Left ventricle myocardium inferior (tissue), 1 donor: Measurements from ENCODE around the gene SEPTIN1. TPM values are rescaled to one million over a fixed set of nuclear protein-coding genes. Genes with fewer than 3 reads are reported as not detected.
A peak's percentile ranks its signal among the peaks of the same experiment; 100 is the strongest.

ENCODE experiments used
- DNase-seq: peaks from one replicate; pipeline ENCODE4 v3.0.0-alpha.2; 2020
- H3K27ac ChIP-seq: fragments of 200-600 bp; replicated peaks from 2 replicates; pipeline ENCODE4 v1.8.0; 2021
- H3K27me3 ChIP-seq: fragments of 200-600 bp; 2 replicates; pipeline ENCODE4 v1.8.0; 2021; ENCODE audit warnings: low read depth
- H3K36me3 ChIP-seq: fragments of 200-600 bp; 2 replicates; pipeline ENCODE4 v1.8.0; 2021
- H3K4me1 ChIP-seq: fragments of 200-600 bp; 2 replicates; pipeline ENCODE4 v1.8.0; 2021
- H3K4me3 ChIP-seq: fragments of 200-600 bp; 2 replicates; pipeline ENCODE4 v1.8.0; 2021; ENCODE audit warnings: mild to moderate bottlenecking, moderate library complexity
- H3K9me3 ChIP-seq: fragments of 200-600 bp; replicated peaks from 2 replicates; pipeline ENCODE4 v1.8.0; 2021
- CTCF ChIP-seq: fragments of 200-600 bp; IDR thresholded peaks from 2 replicates; pipeline ENCODE4 v1.8.0; 2021; ENCODE audit warnings: antibody characterized with exemption, mild to moderate bottlenecking, borderline replicate concordance
- intact Hi-C: fragments of 100-400 bp; cut with micrococcal nuclease; formaldehyde crosslinking; loops from one replicate; pipeline ENCODE4 v1.11.0; 2022
- total RNA-seq: library from RNA; stranded (reverse); fragmentation: NEBNext Ultra II Directional; extraction: Animal tissue kit (Norgen Biotek cat#: 25700); gene quantifications from one replicate; pipeline ENCODE4 v1.2.1, GENCODE V29; 2021
- donor health status: DM: no; HTN: yes; CAD: no; lungs with severe emphysema.

The SEPTIN1 gene
- total RNA-seq, 1 donor from 2014 or later: 1.3 TPM

GRCh38 chr16:30354423-30355143 lies 27.8 kb downstream of the SEPTIN1 start:
- no peak for TF ChIP-seq CTCF
- intact Hi-C loops: no loop called here
- Histone ChIP-seq H3K27ac (peak overlapping the region; percentile 95), H3K36me3 (peaks cover 66% of the 10 kb centered on the region), H3K27me3 (no peaks in the 10 kb centered on the region), H3K4me1 (peaks cover 57% of the 10 kb centered on the region), H3K9me3 (no peaks in the 10 kb centered on the region), H3K4me3 (peak overlapping the region; percentile 93)
- no peak for DNase-seq

- Histone ChIP-seq H3K36me3 (peaks cover 61% of the 10 kb centered on the region), H3K27me3 (no peaks in the 10 kb centered on the region), H3K27ac (peak overlapping the region; percentile 95), H3K4me1 (peaks cover 57% of the 10 kb centered on the region), H3K4me3 (peak overlapping the region; percentile 93), H3K9me3 (no peaks in the 10 kb centered on the region)
- intact Hi-C loops: no loop called here
- TF ChIP-seq CTCF: no peak
- DNase-seq: no peak
Measured at GRCh38 chr16:30353438-30354129, 28.8 kb downstream of the SEPTIN1 start.

GRCh38 chr16:30352488-30353401 lies 29.6 kb downstream of the SEPTIN1 start:
- H3K27me3 ChIP-seq: no peaks in the 10 kb centered on the region
- peaks cover 52% of the 10 kb centered on the region for H3K36me3 ChIP-seq
- H3K9me3 ChIP-seq: no peaks in the 10 kb centered on the region
- intact Hi-C loops: no loop called here
- H3K27ac ChIP-seq: peak overlapping the region; percentile 74
- no peak for DNase-seq
- H3K4me3 ChIP-seq: no peak overlapping the region
- TF ChIP-seq CTCF: no peak
- peaks cover 57% of the 10 kb centered on the region for H3K4me1 ChIP-seq

GRCh38 chr16:30351586-30352419 lies 30.6 kb downstream of the SEPTIN1 start:
- TF ChIP-seq CTCF: no peak
- peak; percentile 76 for DNase-seq
- Histone ChIP-seq H3K4me1 (peaks cover 55% of the 10 kb centered on the region), H3K27me3 (no peaks in the 10 kb centered on the region), H3K9me3 (no peaks in the 10 kb centered on the region), H3K27ac (peak overlapping the region; percentile 74), H3K4me3 (no peak overlapping the region), H3K36me3 (peaks cover 47% of the 10 kb centered on the region)
- intact Hi-C loops: no loop called here
